HUES6 (cell line): ENCODE data around the gene OSBPL3.

Experiments
- H3K27ac ChIP-seq: 2 replicates; pipeline ENCODE4 v1.7.0; 2013; ENCODE audit warnings: low read depth, mild to moderate bottlenecking, low read length, inconsistent platforms
- H3K27me3 ChIP-seq: 2 replicates; pipeline ENCODE4 v1.6.1; 2013; ENCODE audit warnings: low read length; ENCODE audit not compliant: control insufficient read depth, insufficient read depth
- H3K36me3 ChIP-seq: 2 replicates; pipeline ENCODE4 v1.6.1; 2013; ENCODE audit warnings: low read length; ENCODE audit not compliant: control insufficient read depth, insufficient read depth
- H3K4me1 ChIP-seq: 2 replicates; pipeline ENCODE4 v1.6.1; 2013; ENCODE audit warnings: low read length; ENCODE audit not compliant: control insufficient read depth, insufficient read depth
- H3K4me3 ChIP-seq: 2 replicates; pipeline ENCODE4 v1.5.1; 2013; ENCODE audit warnings: low read depth, low read length
- H3K9ac ChIP-seq: one replicate; pipeline ENCODE4 v1.6.1; 2013; ENCODE audit warnings: mild to moderate bottlenecking, low read length
- H3K9me3 ChIP-seq: 2 replicates; pipeline ENCODE4 v1.6.1; 2013; ENCODE audit warnings: low read depth, low read length; ENCODE audit not compliant: control insufficient read depth, insufficient read depth

Gene OSBPL3

DNA sequence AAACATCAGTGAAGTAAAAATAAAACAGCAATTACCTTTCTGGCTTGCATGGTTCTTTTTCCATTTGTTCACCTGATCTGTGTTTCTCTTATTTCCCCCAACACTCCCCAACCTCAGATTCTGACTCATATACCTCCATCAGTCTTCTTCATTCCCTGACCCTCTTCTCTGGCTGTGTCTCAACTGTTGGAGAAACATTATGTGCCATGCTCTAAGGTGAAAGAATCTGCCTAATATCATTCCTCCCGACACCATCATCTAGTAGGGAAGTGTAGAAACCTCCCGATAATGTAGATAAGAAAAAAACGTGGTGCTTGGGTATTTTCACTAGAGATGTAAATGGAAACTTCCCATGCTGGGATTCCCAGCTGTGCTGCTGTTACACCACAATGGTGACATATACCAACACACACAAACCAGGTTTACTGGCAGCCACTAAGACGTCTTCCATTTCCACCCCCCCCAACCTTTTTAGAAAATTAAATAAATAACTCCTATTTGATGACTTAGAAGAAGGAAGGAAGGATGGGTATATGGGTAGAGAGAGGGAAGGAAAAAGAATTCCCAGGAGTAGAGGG lies 63.4 kb downstream of the OSBPL3 start:
- Histone ChIP-seq H3K27ac (no peak overlapping the region), H3K27me3 (no peaks in the 10 kb centered on the region), H3K4me3 (no peak overlapping the region), H3K9me3 (no peaks in the 10 kb centered on the region), H3K36me3 (no peaks in the 10 kb centered on the region), H3K4me1 (peaks cover 19% of the 10 kb centered on the region), H3K9ac (no peak overlapping the region)

DNA sequence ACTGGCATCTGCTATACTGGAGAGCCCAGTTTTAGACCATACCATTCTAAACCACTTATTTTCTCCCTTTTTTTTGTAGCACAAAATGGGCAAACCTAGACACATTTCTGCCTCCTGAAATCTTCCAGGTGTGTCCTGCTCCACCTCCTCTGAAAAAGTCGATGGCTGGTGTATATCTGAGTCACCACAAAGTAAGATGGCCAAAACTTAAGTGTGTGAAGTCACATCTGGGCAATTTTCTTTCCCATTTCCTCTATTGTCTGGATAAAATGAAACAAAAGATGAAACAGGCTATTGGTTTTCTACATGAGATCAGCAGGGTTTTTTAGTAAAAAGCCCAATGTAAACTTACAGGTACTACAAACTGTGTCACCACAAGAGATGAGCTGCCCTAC lies 65.5 kb downstream of the OSBPL3 start:
- Histone ChIP-seq H3K36me3 (no peaks in the 10 kb centered on the region), H3K4me3 (no peak overlapping the region), H3K27me3 (no peaks in the 10 kb centered on the region), H3K9me3 (no peaks in the 10 kb centered on the region), H3K9ac (no peak overlapping the region), H3K4me1 (peaks cover 18% of the 10 kb centered on the region), H3K27ac (no peak overlapping the region)

DNA sequence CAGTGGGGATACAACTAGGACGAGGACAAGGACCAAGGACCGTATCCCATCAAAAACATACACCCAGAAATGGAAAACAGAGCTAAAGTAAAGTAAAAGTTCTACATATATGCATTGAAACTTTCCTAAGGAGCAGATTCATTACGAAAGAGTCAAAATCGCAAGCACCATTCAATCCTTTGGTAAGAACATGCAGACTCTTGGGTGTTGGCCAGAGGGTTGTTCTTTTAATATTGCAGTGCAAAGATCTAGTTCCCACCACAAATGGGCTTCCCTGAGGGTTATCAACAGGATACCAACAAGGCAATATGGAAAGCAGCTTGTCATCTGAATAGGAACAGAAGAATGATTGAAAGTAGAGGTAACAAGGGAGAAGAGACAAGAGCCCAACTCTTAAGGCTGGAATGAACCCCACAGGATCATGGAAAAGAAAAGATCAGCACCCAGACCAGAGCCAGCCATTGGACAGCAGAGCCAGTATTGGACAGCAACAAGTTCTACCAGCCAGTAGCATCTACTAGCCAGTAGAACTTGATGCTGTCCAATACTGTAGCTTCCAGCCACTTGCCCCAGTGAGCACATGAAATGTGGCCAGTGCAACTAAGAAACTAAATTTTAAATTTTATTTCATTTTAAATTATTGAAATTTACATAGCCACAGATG lies 66.0 kb downstream of the OSBPL3 start:
- Histone ChIP-seq H3K36me3 (no peaks in the 10 kb centered on the region), H3K27ac (no peak overlapping the region), H3K4me1 (peaks cover 18% of the 10 kb centered on the region), H3K27me3 (no peaks in the 10 kb centered on the region), H3K4me3 (no peak overlapping the region), H3K9me3 (no peaks in the 10 kb centered on the region), H3K9ac (no peak overlapping the region)

DNA sequence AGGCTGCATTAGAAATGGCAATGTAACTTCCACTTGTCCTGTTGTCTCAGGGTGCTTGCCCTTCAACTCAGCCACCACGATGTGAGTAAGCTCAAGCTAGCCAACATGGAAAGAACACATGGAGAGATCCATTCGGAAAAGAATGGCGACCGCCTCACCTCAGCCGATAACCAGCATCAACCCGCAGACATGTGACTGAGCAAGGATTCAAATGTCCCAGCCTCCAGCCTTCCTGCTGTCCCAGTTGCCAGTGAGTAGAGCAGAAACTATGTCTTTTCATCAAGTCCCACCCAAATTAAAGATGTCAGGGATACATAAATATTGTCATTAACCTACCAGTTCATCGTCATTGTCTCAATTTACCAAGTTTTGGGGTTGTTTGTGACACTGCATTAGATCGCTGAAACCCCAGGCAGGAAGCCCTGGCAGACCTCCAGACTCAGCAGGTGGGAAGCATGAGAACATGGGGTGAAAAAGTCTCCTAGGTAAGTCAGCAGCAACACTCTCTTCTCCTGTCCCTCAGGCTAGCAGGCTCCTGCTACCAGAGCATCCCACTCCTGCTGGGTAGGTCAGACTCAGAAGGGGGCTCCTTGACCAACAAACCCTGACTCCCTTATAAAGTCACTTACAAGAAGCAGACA lies 67.0 kb downstream of the OSBPL3 start:
- Histone ChIP-seq H3K27me3 (no peaks in the 10 kb centered on the region), H3K4me3 (no peak overlapping the region), H3K27ac (no peak overlapping the region), H3K9me3 (no peaks in the 10 kb centered on the region), H3K9ac (no peak overlapping the region), H3K36me3 (no peaks in the 10 kb centered on the region), H3K4me1 (peaks cover 17% of the 10 kb centered on the region)

DNA sequence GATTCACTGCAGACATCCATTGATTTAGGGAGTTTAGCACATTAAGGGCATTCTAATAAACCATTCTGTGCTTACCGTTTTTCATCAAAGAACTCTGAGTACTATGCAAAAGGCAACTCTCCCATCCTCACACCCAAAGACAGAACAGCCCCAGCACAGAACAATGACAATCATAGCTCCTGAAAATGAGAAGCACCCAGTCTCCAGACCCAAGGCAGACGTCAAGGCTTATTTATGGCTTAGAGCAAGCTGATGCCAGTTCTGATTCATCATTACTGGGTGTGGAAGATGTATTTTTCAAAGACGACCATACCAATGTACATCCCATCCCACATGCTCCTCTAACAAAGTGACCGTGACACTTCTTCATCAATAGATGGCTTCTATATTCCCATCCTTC lies 67.6 kb downstream of the OSBPL3 start:
- H3K27me3 ChIP-seq = no peaks in the 10 kb centered on the region
- no peaks in the 10 kb centered on the region for H3K36me3 ChIP-seq
- H3K9ac ChIP-seq = no peak overlapping the region
- H3K4me3 ChIP-seq = no peak overlapping the region
- peaks cover 11% of the 10 kb centered on the region for H3K4me1 ChIP-seq
- H3K27ac ChIP-seq = no peak overlapping the region
- H3K9me3 ChIP-seq = no peaks in the 10 kb centered on the region

DNA sequence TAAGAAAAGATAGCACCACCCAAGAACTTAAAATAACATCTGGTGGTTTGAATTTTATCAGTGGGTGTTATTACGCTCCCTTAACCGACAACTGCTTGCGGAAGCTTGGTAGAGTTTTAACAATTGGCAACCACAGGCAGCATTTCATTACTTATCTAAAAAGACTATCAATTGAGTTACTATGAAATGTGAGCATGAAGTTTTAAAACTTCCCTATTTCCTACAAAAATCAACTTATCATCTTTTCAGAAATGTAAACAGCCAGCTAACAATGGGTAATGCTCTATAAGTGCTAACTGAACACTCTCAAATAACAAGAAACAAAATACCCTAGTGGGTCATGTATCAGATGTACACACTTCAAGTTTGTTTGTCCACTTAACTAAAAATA lies 68.8 kb downstream of the OSBPL3 start:
- Histone ChIP-seq H3K9ac (no peak overlapping the region), H3K4me1 (peaks cover 4% of the 10 kb centered on the region; the same call in 1 of the 2 replicates), H3K27ac (no peak overlapping the region), H3K36me3 (no peaks in the 10 kb centered on the region), H3K4me3 (no peak overlapping the region), H3K9me3 (no peaks in the 10 kb centered on the region), H3K27me3 (no peaks in the 10 kb centered on the region)

DNA sequence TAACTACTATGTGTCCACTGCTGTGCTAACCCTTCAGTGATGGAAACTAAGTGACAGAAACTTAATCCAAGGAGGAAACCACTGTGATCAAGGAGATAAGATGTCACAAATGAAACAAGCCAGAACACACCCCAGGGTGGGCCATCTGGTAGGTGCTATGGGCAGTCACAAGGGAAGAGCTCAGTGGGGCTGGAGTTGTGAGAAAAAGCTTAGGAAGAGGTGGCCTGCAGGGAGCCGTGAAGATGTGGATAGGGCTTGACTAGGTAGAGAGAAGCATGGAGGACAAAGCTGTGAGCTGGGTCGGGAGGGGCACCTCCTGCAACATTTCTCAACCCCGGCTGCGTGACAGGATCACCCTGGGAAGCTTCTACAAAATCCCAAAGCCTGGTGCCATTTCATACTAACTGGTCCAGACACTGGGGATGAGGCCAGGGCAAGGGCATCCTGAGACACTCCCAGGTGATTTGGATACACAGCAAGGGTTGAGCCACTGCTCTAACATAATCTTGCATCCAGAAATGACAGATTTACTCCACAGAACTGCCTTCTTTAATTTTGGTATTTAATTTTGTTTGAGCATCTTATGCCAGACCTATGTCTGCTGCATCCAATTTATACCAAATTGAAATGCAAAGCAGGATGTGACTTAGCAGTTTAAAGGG lies 69.3 kb downstream of the OSBPL3 start:
- peaks cover 4% of the 10 kb centered on the region; the same call in 1 of the 2 replicates for H3K4me1 ChIP-seq
- no peaks in the 10 kb centered on the region for H3K36me3 ChIP-seq
- no peaks in the 10 kb centered on the region for H3K9me3 ChIP-seq
- no peak overlapping the region for H3K27ac ChIP-seq
- no peak overlapping the region for H3K4me3 ChIP-seq
- H3K9ac ChIP-seq = no peak overlapping the region
- no peaks in the 10 kb centered on the region for H3K27me3 ChIP-seq

DNA sequence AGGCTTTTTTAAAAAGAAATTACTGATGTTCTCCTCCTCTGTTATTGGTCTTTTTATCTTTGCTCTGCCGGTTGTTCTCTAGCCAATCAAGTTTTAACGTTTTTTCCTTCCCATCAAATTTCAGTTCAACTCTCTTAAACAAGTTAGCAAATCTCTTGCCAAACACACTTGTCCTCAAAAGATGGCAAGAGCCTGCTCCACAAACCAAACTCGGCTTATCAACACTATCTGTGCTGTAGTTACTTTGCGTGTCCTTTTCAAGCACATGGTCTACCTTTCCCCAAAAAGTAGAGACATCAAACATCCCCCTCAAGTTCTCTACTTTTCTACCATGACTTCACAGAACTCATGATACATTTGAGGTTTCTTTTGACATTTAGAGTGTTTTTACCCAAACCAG lies 71.3 kb downstream of the OSBPL3 start:
- Histone ChIP-seq H3K27me3 (no peaks in the 10 kb centered on the region), H3K4me1 (peaks cover 4% of the 10 kb centered on the region; the same call in 1 of the 2 replicates), H3K36me3 (no peaks in the 10 kb centered on the region), H3K27ac (no peak overlapping the region), H3K9ac (no peak overlapping the region), H3K4me3 (no peak overlapping the region), H3K9me3 (no peaks in the 10 kb centered on the region)

DNA sequence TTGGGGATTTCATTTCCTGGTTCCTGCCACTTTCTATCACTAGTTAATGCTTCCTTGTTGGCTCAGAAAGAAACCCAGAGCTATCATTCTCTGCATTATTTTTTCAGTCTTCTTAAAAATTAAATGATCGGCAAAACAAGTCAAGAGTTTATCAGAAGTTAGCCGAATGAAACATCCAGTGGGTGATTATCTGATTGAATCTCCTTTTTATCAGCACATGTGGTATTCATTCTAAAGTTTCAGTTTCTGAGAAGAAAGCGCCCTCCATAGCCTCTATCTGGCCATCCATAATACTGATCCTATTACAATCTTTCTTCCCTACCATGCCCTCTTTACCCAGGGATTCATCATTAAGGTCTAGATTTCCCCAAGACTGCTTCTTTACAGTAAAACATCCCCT lies 71.8 kb downstream of the OSBPL3 start:
- Histone ChIP-seq H3K9me3 (no peaks in the 10 kb centered on the region), H3K36me3 (no peaks in the 10 kb centered on the region), H3K9ac (no peak overlapping the region), H3K27me3 (no peaks in the 10 kb centered on the region), H3K4me3 (no peak overlapping the region), H3K4me1 (peaks cover 4% of the 10 kb centered on the region; the same call in 1 of the 2 replicates), H3K27ac (no peak overlapping the region)

DNA sequence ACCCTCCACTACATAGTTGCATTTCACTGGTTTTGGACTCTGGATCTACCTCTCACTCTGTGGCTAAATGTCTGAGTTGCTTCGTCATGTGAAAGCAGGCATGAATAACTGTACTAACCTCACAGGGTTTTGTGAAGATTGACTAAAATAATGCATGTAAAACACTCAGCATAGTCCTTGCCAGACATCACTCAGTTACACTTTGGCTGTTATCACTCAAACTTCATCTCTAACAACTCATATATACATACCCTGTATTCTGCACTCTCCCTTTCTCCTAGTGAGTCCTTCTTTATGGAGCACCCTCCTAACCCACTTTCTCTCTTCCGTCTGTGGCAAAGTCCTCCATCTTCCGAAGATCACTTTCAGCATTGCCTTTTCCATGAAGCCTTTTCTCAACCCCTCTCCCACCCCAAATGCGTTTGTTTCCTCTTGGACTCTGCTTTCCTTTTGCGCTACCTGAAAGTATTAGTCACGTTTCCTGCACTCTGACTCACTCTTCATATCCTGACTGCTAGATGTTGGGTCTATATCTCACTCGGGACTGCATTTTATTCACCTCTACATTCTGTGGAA lies 72.6 kb downstream of the OSBPL3 start:
- no peak overlapping the region for H3K27ac ChIP-seq
- peaks cover 4% of the 10 kb centered on the region; the same call in 1 of the 2 replicates for H3K4me1 ChIP-seq
- no peak overlapping the region for H3K9ac ChIP-seq
- no peaks in the 10 kb centered on the region for H3K27me3 ChIP-seq
- H3K36me3 ChIP-seq = no peaks in the 10 kb centered on the region
- no peaks in the 10 kb centered on the region for H3K9me3 ChIP-seq
- H3K4me3 ChIP-seq = no peak overlapping the region
